Testis (tissue), 2 donors: Measurements from ENCODE around the gene ZDHHC16.

ENCODE experiments used
- POLR2A ChIP-seq: fragments of 450-650 bp; IDR thresholded peaks from one replicate; pipeline ENCODE4 v1.6.1; 2017; ENCODE audit warnings: antibody characterized with exemption, mild to moderate bottlenecking, moderate library complexity
- TF ChIP-seq, protein P1 (sequence below), 3 experiments: fragments of 450-650 bp in 2 of 3; fragments of 200-600 bp in 1 of 3; sonication (generic) in 1 of 3; IDR thresholded peaks; one replicate each; pipeline ENCODE4 v1.5.1; 2016 to 2019; ENCODE audit warnings: antibody characterized with exemption in 3 of 3, mild to moderate bottlenecking in 2 of 3, moderate library complexity in 1 of 3

DNA sequence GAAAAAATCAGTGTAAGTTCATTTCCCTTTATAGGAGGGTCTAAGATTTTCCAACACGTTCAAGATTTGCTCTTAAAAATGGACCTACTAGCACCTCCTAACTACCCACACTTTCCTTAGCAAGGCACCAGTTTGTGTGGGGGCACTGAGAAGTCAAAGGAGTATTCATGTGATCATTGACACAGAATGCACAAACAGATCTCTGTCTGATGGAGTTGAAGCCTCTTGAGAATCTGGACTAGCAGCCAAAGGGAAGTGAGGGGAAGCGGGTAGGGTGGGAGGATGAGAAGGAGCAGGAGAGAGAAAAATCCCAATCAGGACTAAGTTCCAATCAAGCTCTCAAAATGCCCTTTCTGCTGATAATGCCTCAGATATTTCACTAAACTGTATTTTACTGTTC lies 48.2 kb downstream of the ZDHHC16 start:
- TF ChIP-seq POLR2A, result no peak
- TF ChIP-seq, protein P1, sequence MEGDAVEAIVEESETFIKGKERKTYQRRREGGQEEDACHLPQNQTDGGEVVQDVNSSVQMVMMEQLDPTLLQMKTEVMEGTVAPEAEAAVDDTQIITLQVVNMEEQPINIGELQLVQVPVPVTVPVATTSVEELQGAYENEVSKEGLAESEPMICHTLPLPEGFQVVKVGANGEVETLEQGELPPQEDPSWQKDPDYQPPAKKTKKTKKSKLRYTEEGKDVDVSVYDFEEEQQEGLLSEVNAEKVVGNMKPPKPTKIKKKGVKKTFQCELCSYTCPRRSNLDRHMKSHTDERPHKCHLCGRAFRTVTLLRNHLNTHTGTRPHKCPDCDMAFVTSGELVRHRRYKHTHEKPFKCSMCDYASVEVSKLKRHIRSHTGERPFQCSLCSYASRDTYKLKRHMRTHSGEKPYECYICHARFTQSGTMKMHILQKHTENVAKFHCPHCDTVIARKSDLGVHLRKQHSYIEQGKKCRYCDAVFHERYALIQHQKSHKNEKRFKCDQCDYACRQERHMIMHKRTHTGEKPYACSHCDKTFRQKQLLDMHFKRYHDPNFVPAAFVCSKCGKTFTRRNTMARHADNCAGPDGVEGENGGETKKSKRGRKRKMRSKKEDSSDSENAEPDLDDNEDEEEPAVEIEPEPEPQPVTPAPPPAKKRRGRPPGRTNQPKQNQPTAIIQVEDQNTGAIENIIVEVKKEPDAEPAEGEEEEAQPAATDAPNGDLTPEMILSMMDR (IDR thresholded peaks at IDR 0.05), result no peak
